NOMO-1 treated with dmso at 0.1 percent for 144 hours (cell line): Measurements from ENCODE around the gene CMC4.
A peak's percentile ranks its signal among the peaks of the same experiment; 100 is the strongest.

Source experiments
- DNase-seq: peaks from one replicate; lab custom pipeline; 2025; ENCODE audit not compliant: unreplicated experiment; lab: John Stamatoyannopoulos, UW

Gene CMC4

GRCh38 chrX:155070975-155071693 is at the start of gene CMC4, which contains the start of the genes BRCC3 and MTCP1:
Gene CMC4 (minus strand): TSS chrX:155071136. CDS start chrX:155064023, 7,113 bp downstream.
Gene BRCC3 (plus strand): TSS chrX:155071508. CDS start chrX:155071528, 20 bp downstream.
Gene MTCP1 (minus strand): TSS chrX:155071136. CDS start chrX:155066010, 5,126 bp downstream.
- peak; percentile 52 for DNase-seq

- DNase-seq: no peak
Measured at GRCh38 chrX:155115174-155115819, 44.4 kb upstream of the CMC4 start.

- DNase-seq: no peak
Measured at GRCh38 chrX:155113097-155113496, 42.2 kb upstream of the CMC4 start.

GRCh38 chrX:155112171-155112570 is 41.2 kb upstream of the CMC4 start:
- DNase-seq: no peak

GRCh38 chrX:155108427-155108826 is 37.5 kb upstream of the CMC4 start:
- no peak for DNase-seq

GRCh38 chrX:155105919-155106318 is 35.0 kb upstream of the CMC4 start:
- no peak for DNase-seq

GRCh38 chrX:155094468-155095061 is 23.6 kb upstream of the CMC4 start:
- no peak for DNase-seq

- DNase-seq: no peak
Measured at GRCh38 chrX:155086961-155087735, 16.2 kb upstream of the CMC4 start.

- no peak for DNase-seq
Measured at GRCh38 chrX:155086202-155086840, 15.4 kb upstream of the CMC4 start.

GRCh38 chrX:155071694-155072280 is 851 bp upstream of the CMC4 start:
- DNase-seq: no peak

GRCh38 chrX:155070663-155070974 is 317 bp downstream of the CMC4 start:
- DNase-seq: no peak

- no peak for DNase-seq
Measured at GRCh38 chrX:155070038-155070437, 898 bp downstream of the CMC4 start.

- no peak for DNase-seq
Measured at GRCh38 chrX:155069414-155069813, 1.5 kb downstream of the CMC4 start.

GRCh38 chrX:155068165-155068564 is 2.8 kb downstream of the CMC4 start:
- DNase-seq: no peak

GRCh38 chrX:155065035-155065734 is 5.8 kb downstream of the CMC4 start:
- no peak for DNase-seq

GRCh38 chrX:155061760-155062159 is 9.2 kb downstream of the CMC4 start:
- no peak for DNase-seq

- no peak for DNase-seq
Measured at GRCh38 chrX:155056877-155057792, 13.8 kb downstream of the CMC4 start.

GRCh38 chrX:155056471-155056870 is 14.5 kb downstream of the CMC4 start:
- no peak for DNase-seq

- no peak for DNase-seq
Measured at GRCh38 chrX:155055494-155055893, 15.4 kb downstream of the CMC4 start.
